T-cell (primary cell): Measurements from ENCODE around the gene DHRS1. TPM values are rescaled to one million over a fixed set of nuclear protein-coding genes. Genes with fewer than 3 reads are reported as not detected.

Experiments
- ATAC-seq, 4 experiments: fragments of 200-7000 bp in 3 of 4; fragments of 150-1000 bp in 1 of 4; cut with Tn5 transposase; replicated peaks in 1 of 4; 1 replicate in 3 of 4; 2 replicates in 1 of 4; pipeline ENCODE4 v1.10.0; 2021; ENCODE audit warnings: moderate library complexity in 3 of 4, mild to moderate bottlenecking in 2 of 4, moderate number of reproducible peaks in 1 of 4
- CTCF ChIA-PET, 2 donors: fragments of 300-600 bp; sonication (Branson Sonifier 250); formaldehyde crosslinking; loops; one replicate each; lab custom pipeline; 2022; ENCODE audit warnings: antibody characterized with exemption in 2 of 2; lab: Charles Lee
- POLR2A ChIA-PET, 2 donors: fragments of 300-600 bp; sonication (Branson Sonifier 250); formaldehyde crosslinking; loops; one replicate each; lab custom pipeline; 2022; ENCODE audit warnings: antibody characterized with exemption in 2 of 2; lab: Charles Lee
- DNase-seq, 35 experiments: peaks; one replicate each; pipeline versions ENCODE4 v3.0.0 to v3.0.0-alpha.2; 2013 to 2023
- H3K27ac ChIP-seq: one replicate; pipeline ENCODE4 v1.5.1; 2013; ENCODE audit warnings: low read length
- H3K27me3 ChIP-seq, 2 experiments: replicated peaks in 1 of 2; 1 replicate in 1 of 2; 2 replicates in 1 of 2; pipeline versions ENCODE4 v1.6.1 to v1.7.0; 2013; ENCODE audit warnings: low read length in 1 of 2, mixed read lengths in 1 of 2; ENCODE audit not compliant: control insufficient read depth in 2 of 2, insufficient read depth in 2 of 2; ENCODE audit errors: extremely low read depth in 1 of 2
- H3K36me3 ChIP-seq, 2 donors: 1 replicate in 1 of 2; 2 replicates in 1 of 2; pipeline versions ENCODE4 v1.6.1 to v1.7.0; 2013; ENCODE audit warnings: low read length in 1 of 2; ENCODE audit not compliant: control insufficient read depth in 2 of 2, insufficient read depth in 1 of 2; ENCODE audit errors: extremely low read depth in 1 of 2
- H3K4me1 ChIP-seq, 2 experiments: 1 replicate in 1 of 2; 2 replicates in 1 of 2; pipeline versions ENCODE4 v1.6.1 to v1.7.0; 2013; ENCODE audit warnings: low read length in 2 of 2, mixed read lengths in 1 of 2; ENCODE audit not compliant: insufficient read depth in 2 of 2, control insufficient read depth in 1 of 2; ENCODE audit errors: extremely low read depth in 1 of 2
- H3K4me3 ChIP-seq, 2 donors: 1 replicate in 1 of 2; 2 replicates in 1 of 2; pipeline versions ENCODE4 v1.5.1 to v1.7.0; 2013; ENCODE audit warnings: mild to moderate bottlenecking in 2 of 2, low read length in 1 of 2, moderate library complexity in 1 of 2; ENCODE audit not compliant: control insufficient read depth in 1 of 2; ENCODE audit errors: extremely low read depth in 1 of 2
- H3K9me3 ChIP-seq: 2 replicates; pipeline ENCODE4 v1.7.0; 2013
- H3K27ac Mint-ChIP-seq, 2 donors: one replicate each; pipeline ENCODE4 v1.8.0; 2020 to 2021; ENCODE audit warnings: mild to moderate bottlenecking in 2 of 2, mixed read lengths in 2 of 2
- H3K27me3 Mint-ChIP-seq, 2 donors: one replicate each; pipeline ENCODE4 v1.8.0; 2021 to 2022; ENCODE audit warnings: mixed read lengths in 2 of 2
- H3K36me3 Mint-ChIP-seq: one replicate; pipeline ENCODE4 v1.8.0; 2021; ENCODE audit warnings: mixed read lengths
- H3K4me1 Mint-ChIP-seq, 3 donors: one replicate each; pipeline ENCODE4 v1.8.0; 2020 to 2022; ENCODE audit warnings: mixed read lengths in 3 of 3, mild to moderate bottlenecking in 1 of 3
- H3K4me3 Mint-ChIP-seq, 3 donors: one replicate each; pipeline ENCODE4 v1.8.0; 2020 to 2022; ENCODE audit warnings: mild to moderate bottlenecking in 3 of 3, mixed read lengths in 3 of 3, moderate library complexity in 3 of 3
- H3K9me3 Mint-ChIP-seq, 3 donors: one replicate each; pipeline ENCODE4 v1.8.0; 2020 to 2022; ENCODE audit warnings: mixed read lengths in 3 of 3
- WGBS: methylation state at CpG from one replicate; pipeline ENCODE4 v1.1.5; 2013; ENCODE audit warnings: missing lambda C conversion rate; ENCODE audit not compliant: insufficient coverage; 5-methylcytosine and 5-hydroxymethylcytosine counted together
- total RNA-seq, 35 experiments: library from RNA in 6 of 35; stranded (reverse) in 6 of 35; fragments of 120-200 nt in 1 of 35; gene quantifications; one replicate each; pipeline versions ENCODE4 v1.2.1 to v1.2.4 and lab custom pipeline; 2013 to 2026

The DHRS1 gene
- total RNA-seq, 5 donors from 2014 or later (not counting 1 experiment from before 2014, with no cell fraction given): 34.2 to 47.6 (median 39.1) TPM

GRCh38 chr14:24315807-24316596 is 16.4 kb upstream of the DHRS1 start:
- Histone ChIP-seq H3K4me1 (peaks cover 30 to 49% of the 10 kb centered on the region in 2 experiments), H3K27ac (no peak overlapping the region), H3K27me3 (no peaks in the 10 kb centered on the region), H3K36me3 (no peaks in the 10 kb centered on the region), H3K9me3 (no peaks in the 10 kb centered on the region), H3K4me3 (no peak overlapping the region)
- ATAC-seq (no peak), DNase-seq (no peak)
- ChIA-PET CTCF (interaction anchor here (0.6 kb wide), 2 partner anchors 17 to 18 kb away, joined by 3 to 4 read pairs; no protein-coding TSS in a partner anchor), POLR2A (interaction anchor here in 1 of 2 donors (0.6 kb wide), 1 partner anchor 106 kb away, joined by 4 read pairs; no protein-coding TSS in a partner anchor)
- H3K36me3 Mint-ChIP-seq: peaks cover 4% of the 10 kb centered on the region
- H3K9me3 Mint-ChIP-seq: no peaks in the 10 kb centered on the region
- H3K27ac Mint-ChIP-seq: no peak overlapping the region
- WGBS: 96% methylated on average over 66 of the region's 70 CpGs
- peak overlapping the region in 1 of 3 donors; percentile 74 for H3K4me3 Mint-ChIP-seq
- peaks cover 2 to 3% of the 10 kb centered on the region in 2 donors for H3K27me3 Mint-ChIP-seq
- peaks cover 50 to 51% (median 50%) of the 10 kb centered on the region in 3 donors for H3K4me1 Mint-ChIP-seq

GRCh38 chr14:24315243-24315806 is 15.7 kb upstream of the DHRS1 start:
- no peaks in the 10 kb centered on the region for H3K36me3 ChIP-seq
- H3K27me3 ChIP-seq: no peaks in the 10 kb centered on the region
- Mint-ChIP-seq H3K4me3 (peak overlapping the region in 2 of 3 donors; percentile 3 to 74), H3K36me3 (peaks cover 4% of the 10 kb centered on the region), H3K9me3 (no peaks in the 10 kb centered on the region), H3K4me1 (peaks cover 51 to 53% (median 53%) of the 10 kb centered on the region in 3 donors), H3K27ac (peak overlapping the region; percentile 72 to 94), H3K27me3 (peaks cover 1 to 3% of the 10 kb centered on the region in 2 donors)
- 88% methylated on average over 4 of the region's 10 CpGs for WGBS
- no peak for DNase-seq
- no peak overlapping the region for H3K27ac ChIP-seq
- no peak for ATAC-seq
- CTCF ChIA-PET: interaction anchor here in 1 of 2 donors (0.6 kb wide), 1 partner anchor 18 kb away, joined by 4 read pairs; no protein-coding TSS in a partner anchor
- H3K4me1 ChIP-seq: peaks cover 32 to 52% of the 10 kb centered on the region in 2 experiments
- no peak overlapping the region for H3K4me3 ChIP-seq
- POLR2A ChIA-PET: interaction anchor here in 1 of 2 donors (0.6 kb wide), 1 partner anchor 107 kb away, joined by 4 read pairs; no protein-coding TSS in a partner anchor
- H3K9me3 ChIP-seq: no peaks in the 10 kb centered on the region

GRCh38 chr14:24314377-24315193 is 15.0 kb upstream of the DHRS1 start:
- Histone ChIP-seq H3K27me3 (no peaks in the 10 kb centered on the region), H3K4me3 (no peak overlapping the region), H3K9me3 (no peaks in the 10 kb centered on the region), H3K27ac (peak overlapping the region; percentile 77), H3K4me1 (peaks cover 39 to 60% of the 10 kb centered on the region in 2 experiments), H3K36me3 (no peaks in the 10 kb centered on the region)
- DNase-seq: no peak
- CTCF ChIA-PET: interaction anchor here in 1 of 2 donors (0.8 kb wide), 1 partner anchor 84 kb away, joined by 3 read pairs; no protein-coding TSS in a partner anchor
- POLR2A ChIA-PET: interaction anchor here in 1 of 2 donors (0.6 kb wide), 1 partner anchor 15 kb away, joined by 3 read pairs; no protein-coding TSS in a partner anchor
- no peak for ATAC-seq
- Mint-ChIP-seq H3K9me3 (no peaks in the 10 kb centered on the region), H3K4me3 (peak overlapping the region in 2 of 3 donors; percentile 10 to 74), H3K4me1 (peaks cover 59 to 61% (median 60%) of the 10 kb centered on the region in 3 donors), H3K36me3 (peaks cover 4% of the 10 kb centered on the region), H3K27ac (peak overlapping the region; percentile 94), H3K27me3 (peaks cover 0 to 3% of the 10 kb centered on the region in 2 donors)
- 58% methylated on average over 2 of the region's 5 CpGs for WGBS

- Histone ChIP-seq H3K9me3 (no peaks in the 10 kb centered on the region), H3K4me3 (no peak overlapping the region), H3K27ac (peak overlapping the region; percentile 77), H3K36me3 (no peaks in the 10 kb centered on the region), H3K4me1 (peaks cover 39 to 66% of the 10 kb centered on the region in 2 experiments), H3K27me3 (no peaks in the 10 kb centered on the region)
- no CpG with 5 or more reads among the region's 2 CpGs for WGBS
- no peaks in the 10 kb centered on the region for H3K9me3 Mint-ChIP-seq
- CTCF ChIA-PET: interaction anchor here (0.6 to 0.8 kb wide), 3 partner anchors 65 to 356 kb away, joined by 3 read pairs; no protein-coding TSS in a partner anchor
- ATAC-seq: no peak
- peaks cover 4% of the 10 kb centered on the region for H3K36me3 Mint-ChIP-seq
- H3K27me3 Mint-ChIP-seq: no peaks in the 10 kb centered on the region
- DNase-seq: no peak
- H3K27ac Mint-ChIP-seq: peak overlapping the region; percentile 94
- peaks cover 61 to 67% (median 67%) of the 10 kb centered on the region in 3 donors for H3K4me1 Mint-ChIP-seq
- H3K4me3 Mint-ChIP-seq: peak overlapping the region; percentile 43 to 74 (median 59)
- POLR2A ChIA-PET: interaction anchor here in 1 of 2 donors (0.6 to 1.0 kb wide), 3 partner anchors 14 to 173 kb away, joined by 3 to 4 read pairs (median 3); partner anchors contain the start of genes DHRS1, EMC9 and NOP9
These were observed 14.3 kb upstream of the DHRS1 start for GRCh38 chr14:24313913-24314312.

GRCh38 chr14:24312736-24313507 is 13.3 kb upstream of the DHRS1 start:
- Mint-ChIP-seq H3K9me3 (no peaks in the 10 kb centered on the region), H3K4me1 (peaks cover 68 to 77% (median 73%) of the 10 kb centered on the region in 3 donors), H3K4me3 (peak overlapping the region; percentile 74 to 83 (median 77)), H3K36me3 (peaks cover 7% of the 10 kb centered on the region), H3K27ac (peak overlapping the region; percentile 94), H3K27me3 (no peaks in the 10 kb centered on the region)
- H3K4me1 ChIP-seq: peaks cover 39 to 76% of the 10 kb centered on the region in 2 experiments
- no peaks in the 10 kb centered on the region for H3K27me3 ChIP-seq
- ChIA-PET CTCF (interaction anchor here (0.6 to 1.4 kb wide), 8 partner anchors 13 to 118 kb away, joined by 3 to 4 read pairs (median 3); partner anchors contain the start of genes DHRS1 (in 1 of the 2) and NOP9 (in 1 of the 2)), POLR2A (interaction anchor here in 1 of 2 donors (0.5 to 1.0 kb wide), 3 partner anchors 13 to 172 kb away, joined by 3 to 4 read pairs (median 3); partner anchors contain the start of genes DHRS1, EMC9, NOP9 and TM9SF1)
- no peak overlapping the region for H3K4me3 ChIP-seq
- no peaks in the 10 kb centered on the region for H3K36me3 ChIP-seq
- 59% methylated on average over 5 of the region's 9 CpGs for WGBS
- DNase-seq (peak in 13 of 35 experiments; percentile 19 to 67 (median 33)), ATAC-seq (no peak)
- no peaks in the 10 kb centered on the region for H3K9me3 ChIP-seq
- H3K27ac ChIP-seq: peak overlapping the region; percentile 77
